ENCODE data around the gene PRPF8.

DNA sequence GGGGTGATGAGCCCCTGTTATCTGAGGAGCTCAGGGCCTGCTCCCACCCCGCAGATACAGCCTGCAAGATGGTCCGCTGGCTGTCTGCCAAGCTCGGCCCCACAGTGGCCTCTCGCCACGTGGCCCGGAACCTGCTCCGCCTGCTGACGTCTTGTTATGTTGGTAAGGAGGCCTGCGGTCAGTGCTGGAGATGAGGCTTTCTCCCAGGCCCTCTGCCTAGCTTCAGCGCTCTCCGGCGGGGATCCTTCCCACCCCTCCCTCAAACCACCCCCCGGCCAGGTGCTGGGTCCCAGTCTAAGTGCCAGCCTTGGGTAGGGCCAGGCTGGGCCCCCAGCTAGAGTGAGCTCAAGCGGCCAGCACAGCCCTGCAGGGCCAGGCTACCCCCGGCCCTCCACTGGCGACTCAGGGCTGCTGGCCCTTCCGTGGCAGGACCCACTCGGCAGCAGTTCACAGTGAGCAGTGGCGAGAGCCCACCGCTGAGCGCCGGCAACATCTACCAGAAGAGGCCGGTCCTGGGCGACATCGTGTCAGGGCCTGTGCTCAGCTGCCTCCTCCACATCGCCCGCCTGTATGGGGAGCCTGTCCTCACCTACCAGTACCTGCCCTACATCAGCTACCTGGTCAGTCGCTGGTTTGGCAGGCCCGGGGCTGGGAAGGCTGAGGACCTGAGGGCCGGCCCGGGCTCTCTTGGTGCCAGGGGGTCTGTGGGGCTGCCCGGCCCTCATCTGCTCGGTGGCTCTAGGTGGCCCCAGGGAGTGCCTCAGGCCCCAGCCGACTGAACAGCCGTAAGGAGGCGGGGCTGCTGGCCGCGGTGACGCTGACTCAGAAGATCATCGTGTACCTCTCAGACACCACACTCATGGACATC lies 45.9 kb upstream of the PRPF8 start:
- TF ChIP-seq, protein P1, sequence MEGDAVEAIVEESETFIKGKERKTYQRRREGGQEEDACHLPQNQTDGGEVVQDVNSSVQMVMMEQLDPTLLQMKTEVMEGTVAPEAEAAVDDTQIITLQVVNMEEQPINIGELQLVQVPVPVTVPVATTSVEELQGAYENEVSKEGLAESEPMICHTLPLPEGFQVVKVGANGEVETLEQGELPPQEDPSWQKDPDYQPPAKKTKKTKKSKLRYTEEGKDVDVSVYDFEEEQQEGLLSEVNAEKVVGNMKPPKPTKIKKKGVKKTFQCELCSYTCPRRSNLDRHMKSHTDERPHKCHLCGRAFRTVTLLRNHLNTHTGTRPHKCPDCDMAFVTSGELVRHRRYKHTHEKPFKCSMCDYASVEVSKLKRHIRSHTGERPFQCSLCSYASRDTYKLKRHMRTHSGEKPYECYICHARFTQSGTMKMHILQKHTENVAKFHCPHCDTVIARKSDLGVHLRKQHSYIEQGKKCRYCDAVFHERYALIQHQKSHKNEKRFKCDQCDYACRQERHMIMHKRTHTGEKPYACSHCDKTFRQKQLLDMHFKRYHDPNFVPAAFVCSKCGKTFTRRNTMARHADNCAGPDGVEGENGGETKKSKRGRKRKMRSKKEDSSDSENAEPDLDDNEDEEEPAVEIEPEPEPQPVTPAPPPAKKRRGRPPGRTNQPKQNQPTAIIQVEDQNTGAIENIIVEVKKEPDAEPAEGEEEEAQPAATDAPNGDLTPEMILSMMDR (IDR thresholded peaks at IDR 0.05), result no peak
- peak; percentile 46 to 73 for TF ChIP-seq POLR2A (IDR thresholded peaks at IDR 0.05)
- peak; percentile 35 to 88 for TF ChIP-seq EP300 (IDR thresholded peaks at IDR 0.05)
